Karpas-422 (cell line): ENCODE measurements around the gene SUGCT. TPM values are rescaled to one million over a fixed set of nuclear protein-coding genes. Genes with fewer than 3 reads are reported as not detected.
"Not testable (repeated sequence)": the region's sequence is repeated elsewhere in the genome, so short reads cannot be mapped to it uniquely, and the experiment has no call there.

Source experiments
- DNase-seq: peaks from one replicate; pipeline ENCODE4 v3.0.0-alpha.2; 2015
- H2AFZ ChIP-seq: fragments of 200-600 bp; sonication (generic); 2 replicates; pipeline ENCODE4 v1.6.1; 2014; ENCODE audit warnings: antibody characterized with exemption, low read length, mixed read lengths
- H3K27ac ChIP-seq: fragments of 200-600 bp; sonication (generic); 2 replicates; pipeline ENCODE4 v1.5.1; 2014; ENCODE audit warnings: mild to moderate bottlenecking, low read length, moderate library complexity
- H3K27me3 ChIP-seq: fragments of 200-600 bp; sonication (generic); 2 replicates; pipeline ENCODE4 v1.6.1; 2014; ENCODE audit warnings: low read length, mixed read lengths
- H3K36me3 ChIP-seq: fragments of 200-600 bp; sonication (generic); 2 replicates; pipeline ENCODE4 v1.6.1; 2014; ENCODE audit warnings: low read length, mixed read lengths; ENCODE audit not compliant: insufficient read depth
- H3K4me1 ChIP-seq: fragments of 200-600 bp; sonication (generic); 2 replicates; pipeline ENCODE4 v1.6.1; 2014; ENCODE audit warnings: mild to moderate bottlenecking, low read length, mixed read lengths
- H3K4me2 ChIP-seq: fragments of 200-600 bp; sonication (generic); 2 replicates; pipeline ENCODE4 v1.6.1; 2014; ENCODE audit warnings: low read length, low read depth, mild to moderate bottlenecking; ENCODE audit not compliant: poor library complexity, severe bottlenecking
- H3K4me3 ChIP-seq: fragments of 200-600 bp; sonication (generic); 2 replicates; pipeline ENCODE4 v1.5.1; 2014; ENCODE audit warnings: mild to moderate bottlenecking, antibody characterized with exemption, low read length, mixed read lengths
- H3K79me2 ChIP-seq: fragments of 200-600 bp; sonication (generic); 2 replicates; pipeline ENCODE4 v1.6.1; 2014; ENCODE audit warnings: mild to moderate bottlenecking, low read length, mixed read lengths
- H3K9ac ChIP-seq: fragments of 200-600 bp; sonication (generic); 2 replicates; pipeline ENCODE4 v1.6.0; 2014; ENCODE audit warnings: low read length
- H3K9me2 ChIP-seq: fragments of 200-600 bp; sonication (generic), shearing (Covaris generic); replicated peaks from 2 replicates; pipeline ENCODE4 v1.6.0; 2014; ENCODE audit warnings: mild to moderate bottlenecking, low read length, moderate library complexity; ENCODE audit not compliant: insufficient read depth
- H3K9me3 ChIP-seq: fragments of 300-700, 200-600 bp; sonication (generic); 2 replicates; pipeline ENCODE4 v1.6.1; 2014; ENCODE audit warnings: low read length, mixed read lengths
- H4K20me1 ChIP-seq: fragments of 200-600 bp; sonication (generic); 2 replicates; pipeline ENCODE4 v1.6.1; 2014; ENCODE audit warnings: mild to moderate bottlenecking, antibody characterized with exemption, low read length, low read depth; ENCODE audit not compliant: insufficient read depth
- total RNA-seq: library from RNA; depleted of rRNA; stranded (reverse); fragments of >200 nt; shearing (Covaris generic); gene quantifications from 2 replicates; pipeline ENCODE4 v1.2.3, GENCODE V29; 2014; ENCODE audit warnings: low replicate concordance

SUGCT gene
- total RNA-seq, 1 experiment from 2014 or later: 0.48 TPM

DNA sequence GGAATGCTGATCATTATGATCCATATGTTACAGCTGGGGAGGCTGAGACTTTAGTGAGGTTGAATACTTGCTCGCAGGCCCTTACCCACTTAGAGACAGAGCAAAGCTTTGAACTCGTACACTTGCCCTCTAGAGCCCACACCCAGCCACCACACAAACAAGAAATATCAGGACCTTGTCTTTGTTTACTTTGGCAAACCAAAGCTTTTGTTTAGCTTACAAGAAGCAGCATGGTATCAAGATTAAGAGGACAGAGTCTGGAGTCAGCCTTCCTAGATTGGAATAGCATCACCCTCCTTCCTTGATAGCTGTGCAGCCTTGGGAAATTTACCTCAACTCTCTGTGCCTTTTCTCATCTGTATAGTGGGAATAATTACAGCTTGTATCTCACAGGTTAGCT is 477.5 kb downstream of the SUGCT start:
- no peak overlapping the region for H2AFZ ChIP-seq
- H3K27ac ChIP-seq: no peak overlapping the region
- DNase-seq: no peak
- no peaks in the 10 kb centered on the region for H3K79me2 ChIP-seq
- no peaks in the 10 kb centered on the region for H3K4me1 ChIP-seq
- no peaks in the 10 kb centered on the region for H3K9me3 ChIP-seq
- no peaks in the 10 kb centered on the region for H3K36me3 ChIP-seq
- H3K27me3 ChIP-seq: no peaks in the 10 kb centered on the region
- no peak overlapping the region for H3K4me2 ChIP-seq
- no peaks in the 10 kb centered on the region for H3K9me2 ChIP-seq
- no peak overlapping the region for H3K9ac ChIP-seq
- H3K4me3 ChIP-seq: no peak overlapping the region
- no peaks in the 10 kb centered on the region for H4K20me1 ChIP-seq

- Histone ChIP-seq H3K9ac (no peak overlapping the region), H2AFZ (no peak overlapping the region), H3K9me2 (no peaks in the 10 kb centered on the region), H4K20me1 (no peaks in the 10 kb centered on the region), H3K4me3 (no peak overlapping the region), H3K4me1 (no peaks in the 10 kb centered on the region), H3K27me3 (no peaks in the 10 kb centered on the region), H3K27ac (no peak overlapping the region), H3K79me2 (no peaks in the 10 kb centered on the region), H3K4me2 (no peak overlapping the region), H3K9me3 (no peaks in the 10 kb centered on the region), H3K36me3 (no peaks in the 10 kb centered on the region)
- no peak for DNase-seq
These were observed 484.8 kb downstream of the SUGCT start for GRCh38 chr7:40619647-40620046.

- no peak for DNase-seq
- H3K27me3 ChIP-seq: no peaks in the 10 kb centered on the region
- H3K4me3 ChIP-seq: no peak overlapping the region
- H3K4me2 ChIP-seq: no peak overlapping the region
- no peaks in the 10 kb centered on the region for H4K20me1 ChIP-seq
- H3K4me1 ChIP-seq: no peaks in the 10 kb centered on the region
- no peak overlapping the region for H3K9ac ChIP-seq
- H3K79me2 ChIP-seq: no peaks in the 10 kb centered on the region
- no peak overlapping the region for H2AFZ ChIP-seq
- H3K27ac ChIP-seq: no peak overlapping the region
- H3K36me3 ChIP-seq: no peaks in the 10 kb centered on the region
- H3K9me3 ChIP-seq: no peaks in the 10 kb centered on the region
- H3K9me2 ChIP-seq: no peaks in the 10 kb centered on the region
These were observed 486.8 kb downstream of the SUGCT start for GRCh38 chr7:40621592-40621998.

GRCh38 chr7:40622941-40623501 is 488.2 kb downstream of the SUGCT start:
- no peak overlapping the region for H3K4me3 ChIP-seq
- no peak overlapping the region for H3K4me2 ChIP-seq
- H4K20me1 ChIP-seq: no peaks in the 10 kb centered on the region
- DNase-seq: no peak
- H3K27ac ChIP-seq: no peak overlapping the region
- no peak overlapping the region for H3K9ac ChIP-seq
- no peaks in the 10 kb centered on the region for H3K9me3 ChIP-seq
- H3K36me3 ChIP-seq: no peaks in the 10 kb centered on the region
- no peaks in the 10 kb centered on the region for H3K9me2 ChIP-seq
- H2AFZ ChIP-seq: no peak overlapping the region
- no peaks in the 10 kb centered on the region for H3K27me3 ChIP-seq
- no peaks in the 10 kb centered on the region for H3K79me2 ChIP-seq
- H3K4me1 ChIP-seq: no peaks in the 10 kb centered on the region

- H3K79me2 ChIP-seq: no peaks in the 10 kb centered on the region
- H3K9me2 ChIP-seq: no peaks in the 10 kb centered on the region
- no peaks in the 10 kb centered on the region for H3K9me3 ChIP-seq
- no peaks in the 10 kb centered on the region for H4K20me1 ChIP-seq
- no peaks in the 10 kb centered on the region for H3K36me3 ChIP-seq
- no peak overlapping the region for H3K4me3 ChIP-seq
- H3K4me2 ChIP-seq: no peak overlapping the region
- no peaks in the 10 kb centered on the region for H3K27me3 ChIP-seq
- DNase-seq: no peak
- H3K4me1 ChIP-seq: no peaks in the 10 kb centered on the region
- no peak overlapping the region for H3K27ac ChIP-seq
- H3K9ac ChIP-seq: no peak overlapping the region
- no peak overlapping the region for H2AFZ ChIP-seq
These were observed 489.1 kb downstream of the SUGCT start for GRCh38 chr7:40623863-40624262.

GRCh38 chr7:40627361-40627760 is 492.6 kb downstream of the SUGCT start:
- H3K27me3 ChIP-seq, H3K9ac ChIP-seq, H3K4me3 ChIP-seq, H4K20me1 ChIP-seq, DNase-seq, H3K9me2 ChIP-seq, H3K9me3 ChIP-seq, H3K4me2 ChIP-seq, H3K79me2 ChIP-seq, H3K4me1 ChIP-seq, H3K36me3 ChIP-seq, H3K27ac ChIP-seq, H2AFZ ChIP-seq: not testable (repeated sequence)

- DNase-seq: no peak
- Histone ChIP-seq H3K27me3 (no peaks in the 10 kb centered on the region), H3K79me2 (no peaks in the 10 kb centered on the region), H3K4me2 (no peak overlapping the region), H3K27ac (no peak overlapping the region), H3K4me1 (no peaks in the 10 kb centered on the region), H3K36me3 (no peaks in the 10 kb centered on the region), H2AFZ (no peak overlapping the region), H3K9me3 (no peaks in the 10 kb centered on the region), H3K9ac (no peak overlapping the region), H4K20me1 (no peaks in the 10 kb centered on the region), H3K9me2 (no peaks in the 10 kb centered on the region), H3K4me3 (no peak overlapping the region)
These were observed 495.1 kb downstream of the SUGCT start for GRCh38 chr7:40629891-40630290.

DNA sequence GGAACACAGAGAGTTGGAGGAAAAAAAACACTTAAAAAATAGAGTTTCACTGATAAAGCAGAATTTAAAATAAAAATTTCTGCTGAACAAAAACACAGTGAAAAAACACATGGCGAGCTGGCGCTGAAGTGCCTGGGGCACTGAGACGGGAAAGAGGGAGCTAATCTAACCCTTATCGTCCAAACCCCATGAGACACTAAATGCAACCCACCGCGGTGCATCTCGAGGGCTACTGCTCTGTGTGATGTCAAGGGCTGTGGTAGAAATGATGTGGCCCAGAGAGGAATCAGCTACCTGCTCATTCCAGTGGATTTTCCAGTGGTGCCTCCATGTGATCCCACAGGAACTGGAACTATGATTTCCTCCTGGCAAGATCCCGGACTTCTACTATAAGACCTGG is 499.3 kb downstream of the SUGCT start:
- H3K36me3 ChIP-seq: no peaks in the 10 kb centered on the region
- H3K4me1 ChIP-seq: no peaks in the 10 kb centered on the region
- H3K27ac ChIP-seq: no peak overlapping the region
- H3K27me3 ChIP-seq: no peaks in the 10 kb centered on the region
- DNase-seq: no peak
- no peak overlapping the region for H2AFZ ChIP-seq
- H4K20me1 ChIP-seq: no peaks in the 10 kb centered on the region
- H3K9me3 ChIP-seq: no peaks in the 10 kb centered on the region
- no peak overlapping the region for H3K4me3 ChIP-seq
- no peak overlapping the region for H3K9ac ChIP-seq
- no peaks in the 10 kb centered on the region for H3K79me2 ChIP-seq
- H3K4me2 ChIP-seq: no peak overlapping the region
- no peaks in the 10 kb centered on the region for H3K9me2 ChIP-seq
